GM12878 (cell line): ENCODE data around the gene HBB. TPM values are rescaled to one million over a fixed set of nuclear protein-coding genes. Genes with fewer than 3 reads are reported as not detected.

ENCODE experiments used
- ATAC-seq: fragments of 200-7000 bp; cut with Tn5 transposase; 3 replicates; pipeline ENCODE4 v1.9.1; 2020; ENCODE audit warnings: mild to moderate bottlenecking, moderate library complexity
- BruUV-seq: library from RNA; stranded (reverse); fragments of 400-500 nt; replicated peaks from 2 replicates; lab custom pipeline; 2021; lab: Mats Ljungman, UMichigan
- CTCF ChIA-PET: fragments of 300-600 bp; sonication (Branson Sonifier 250); formaldehyde crosslinking; extraction: SDS; loops from one replicate; lab custom pipeline; 2021; ENCODE audit warnings: inconsistent platforms; lab: Yijun Ruan, JAX
- POLR2A ChIA-PET: fragments of 350-600 bp; formaldehyde crosslinking; extraction: SDS; loops from one replicate; lab custom pipeline; 2021; ENCODE audit warnings: inconsistent platforms; lab: Charles Lee
- RAD21 ChIA-PET: fragments of 300-600 bp; sonication (Branson Sonifier 250); formaldehyde crosslinking; loops from one replicate; lab custom pipeline; 2023; ENCODE audit warnings: antibody characterized with exemption; ENCODE audit not compliant: unreplicated experiment; lab: Charles Lee
- SMC1A ChIA-PET: fragments of 300-600 bp; sonication (Branson Sonifier 250); formaldehyde crosslinking; loops from one replicate; lab custom pipeline; 2023; ENCODE audit not compliant: unreplicated experiment, uncharacterized antibody; lab: Charles Lee
- DNase-seq: peaks from one replicate; pipeline ENCODE4 v3.0.0-alpha.2; 2011; ENCODE audit warnings: low read depth, low spot score
- FAIRE-seq: peaks from 3 replicates; lab custom pipeline; 2011; peaks lifted over from hg19 to GRCh38; lab: Jason Lieb, UNC
- H2AFZ ChIP-seq: 2 replicates; pipeline ENCODE4 v1.6.0; 2011; ENCODE audit warnings: low read depth, low read length, control low read depth; ENCODE audit not compliant: control insufficient read depth
- H3K27ac ChIP-seq: 2 replicates; pipeline ENCODE4 v1.5.1; 2011; ENCODE audit warnings: control low read depth; ENCODE audit not compliant: control insufficient read depth, insufficient read depth
- H3K27me3 ChIP-seq, 2 experiments: replicated peaks in 1 of 2; 2 replicates each; pipeline versions ENCODE4 v1.6.0 to v1.6.1; 2011; ENCODE audit warnings: low read length in 1 of 2; ENCODE audit not compliant: control insufficient read depth in 2 of 2, insufficient read depth in 2 of 2
- H3K36me3 ChIP-seq, 2 experiments: 2 replicates each; pipeline ENCODE4 v1.5.1; 2011; ENCODE audit warnings: low read length in 1 of 2; ENCODE audit not compliant: control insufficient read depth in 2 of 2, insufficient read depth in 2 of 2
- H3K4me1 ChIP-seq: 2 replicates; pipeline ENCODE4 v1.6.1; 2011; ENCODE audit warnings: mild to moderate bottlenecking, low read length, moderate library complexity, mixed read lengths; ENCODE audit not compliant: control insufficient read depth, insufficient read depth
- H3K4me2 ChIP-seq: 2 replicates; pipeline ENCODE4 v1.6.0; 2011; ENCODE audit warnings: control low read depth; ENCODE audit not compliant: control insufficient read depth, insufficient read depth
- H3K4me3 ChIP-seq: fragments of 200-600 bp; sonication (generic); 2 replicates; pipeline ENCODE4 v1.5.1; 2016
- H3K79me2 ChIP-seq: 2 replicates; pipeline ENCODE4 v1.6.0; 2011; ENCODE audit warnings: low read length; ENCODE audit not compliant: control insufficient read depth, insufficient read depth
- H3K9ac ChIP-seq: 2 replicates; pipeline ENCODE4 v1.8.0; 2011; ENCODE audit warnings: low read length, control low read depth, mixed read lengths; ENCODE audit not compliant: control insufficient read depth, insufficient read depth
- H3K9me3 ChIP-seq: replicated peaks from 3 replicates; pipeline ENCODE4 v1.5.1; 2011; ENCODE audit warnings: mild to moderate bottlenecking, low read length; ENCODE audit not compliant: control insufficient read depth, insufficient read depth
- H4K20me1 ChIP-seq: 2 replicates; pipeline ENCODE4 v1.6.0; 2011; ENCODE audit not compliant: control insufficient read depth, insufficient read depth
- ELK1 ChIP-seq: IDR thresholded peaks from 2 replicates; pipeline ENCODE4 v1.6.1; 2012; ENCODE audit warnings: low read depth, low read length, improper control_type of control experiment
- EZH2 ChIP-seq: IDR thresholded peaks from 2 replicates; pipeline ENCODE4 v1.6.1; 2012; ENCODE audit warnings: low read depth, mild to moderate bottlenecking, control low read depth, inconsistent platforms, low read length, borderline replicate concordance; ENCODE audit not compliant: control insufficient read depth
- KDM1A ChIP-seq: fragments of 200-600 bp; sonication (generic); IDR thresholded peaks from 2 replicates; pipeline ENCODE4 v1.6.1; 2016; ENCODE audit warnings: borderline replicate concordance
- KLF5 ChIP-seq: fragments of 450-650 bp; IDR thresholded peaks from 2 replicates; pipeline ENCODE4 v1.6.1; 2014; ENCODE audit warnings: mild to moderate bottlenecking; ENCODE audit not compliant: partially characterized antibody
- PAX5 ChIP-seq: IDR thresholded peaks from 2 replicates; pipeline ENCODE4 v1.6.1; 2011; ENCODE audit warnings: low read depth, low read length, borderline replicate concordance
- POLR2AphosphoS2 ChIP-seq: IDR thresholded peaks from 2 replicates; pipeline ENCODE4 v1.6.1; 2011; ENCODE audit warnings: low read depth, mild to moderate bottlenecking, low read length, improper control_type of control experiment, moderate library complexity
- RFX5 ChIP-seq: IDR thresholded peaks from 2 replicates; pipeline ENCODE4 v1.6.1; 2011; ENCODE audit warnings: low read depth, low read length, improper control_type of control experiment
- SMARCA5 ChIP-seq: fragments of 450-650 bp; IDR thresholded peaks from 2 replicates; pipeline ENCODE4 v1.6.1; 2017; ENCODE audit warnings: mild to moderate bottlenecking
- SUPT20H ChIP-seq: IDR thresholded peaks from 2 replicates; pipeline ENCODE4 v1.6.1; 2011; ENCODE audit warnings: low read depth, mild to moderate bottlenecking, low read length, moderate library complexity, borderline replicate concordance; ENCODE audit not compliant: control insufficient read depth
- TBL1XR1 ChIP-seq: IDR thresholded peaks from 2 replicates; pipeline ENCODE4 v1.6.1; 2012; ENCODE audit warnings: low read depth, low read length, improper control_type of control experiment
- YY1 ChIP-seq: IDR thresholded peaks from 2 replicates; pipeline ENCODE4 v1.6.1; 2011; ENCODE audit warnings: low read depth, mild to moderate bottlenecking, low read length
- ZBTB40 ChIP-seq: fragments of 450-650 bp; IDR thresholded peaks from 2 replicates; pipeline ENCODE4 v1.6.1; 2016; ENCODE audit warnings: mild to moderate bottlenecking, moderate library complexity, borderline replicate concordance
- WGBS: methylation state at CpG from one replicate; pipeline ENCODE4 v1.1.6; 2016; ENCODE audit warnings: low lambda C conversion rate; ENCODE audit not compliant: insufficient replicate concordance, insufficient coverage; ENCODE audit errors: missing lambda C conversion rate; 5-methylcytosine and 5-hydroxymethylcytosine counted together
- in situ Hi-C: fragments of 300-500 bp; cut with MboI; formaldehyde crosslinking; loops from 9 replicates; pipeline ENCODE4 v1.14.3; 2018; ENCODE audit warnings: mixed read lengths
- intact Hi-C: fragments of 100-400 bp; cut with micrococcal nuclease; formaldehyde crosslinking; loops from one replicate; pipeline ENCODE4 v1.14.2; 2022; ENCODE audit not compliant: unreplicated experiment
- polyA plus RNA-seq, 11 experiments: library from polyadenylated mRNA; depleted of rRNA in 4 of 11; unstranded in 6 of 11; stranded (reverse) in 5 of 11; fragments of >200 nt; fragmentation: Nextera tagmentation in 4 of 11; fragmentation: Illumina TruSeq in 1 of 11; extraction: Ambion mirVana in 4 of 11; extraction: Trizol in 1 of 11; gene quantifications; 1 replicate in 1 of 11; 2 replicates in 10 of 11; pipeline versions ENCODE4 v1.2.1 to v1.2.3, GENCODE V29; 2011 to 2016; ENCODE audit warnings: inconsistent platforms in 2 of 11, missing spikeins in 2 of 11, low read depth in 1 of 11
- total RNA-seq, 4 experiments: library from RNA; depleted of rRNA in 3 of 4; stranded (reverse); fragments of >200 nt in 3 of 4; fragmentation: Illumina TruSeq in 1 of 4; extraction: Trizol in 1 of 4; gene quantifications; 2 replicates each; pipeline versions ENCODE4 v1.2.1 to v1.2.3, GENCODE V29; 2013 to 2021
- TF ChIP-seq, protein P1 (sequence below): IDR thresholded peaks from 2 replicates; pipeline ENCODE4 v1.6.1; 2011; ENCODE audit warnings: low read depth, mild to moderate bottlenecking, low read length, moderate library complexity, borderline replicate concordance; ENCODE audit errors: extremely low read depth

Gene HBB
- total and polyA plus RNA-seq, 10 of the 15 experiments (the other 5 are each of a cell fraction or from before 2014, with no cell fraction given) = 0.36 TPM; not detected in 9

- Histone ChIP-seq H3K4me1 (no peaks in the 10 kb centered on the region), H3K4me3 (no peak overlapping the region), H3K9ac (no peak overlapping the region), H3K4me2 (no peak overlapping the region), H3K27ac (no peak overlapping the region), H4K20me1 (no peaks in the 10 kb centered on the region), H2AFZ (no peak overlapping the region), H3K9me3 (no peaks in the 10 kb centered on the region), H3K27me3 (no peaks in the 10 kb centered on the region), H3K36me3 (no peaks in the 10 kb centered on the region), H3K79me2 (no peaks in the 10 kb centered on the region)
- intact Hi-C loops = no loop called here
- ChIA-PET POLR2A (no interaction called here), SMC1A (interaction anchor here (1.2 kb wide), 1 partner anchor 9 kb away, joined by 3 read pairs; no protein-coding TSS in a partner anchor), CTCF (no interaction called here), RAD21 (no interaction called here)
- DNase-seq = no peak
- WGBS = 29% methylated on average over 7 of the region's 7 CpGs
- no peak for FAIRE-seq
- no TSS peak for BruUV-seq
- in situ Hi-C loops = no loop called here
- no peak for ATAC-seq
- TF ChIP-seq SUPT20H (no peak), ELK1 (no peak), YY1 (no peak), EZH2 (no peak), SMARCA5 (no peak), TBL1XR1 (no peak), KLF5 (no peak), KDM1A (no peak), ZBTB40 (no peak), RFX5 (no peak), POLR2AphosphoS2 (no peak), PAX5 (no peak)
- TF ChIP-seq, protein P1, sequence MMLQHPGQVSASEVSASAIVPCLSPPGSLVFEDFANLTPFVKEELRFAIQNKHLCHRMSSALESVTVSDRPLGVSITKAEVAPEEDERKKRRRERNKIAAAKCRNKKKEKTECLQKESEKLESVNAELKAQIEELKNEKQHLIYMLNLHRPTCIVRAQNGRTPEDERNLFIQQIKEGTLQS = no peak
Observed at GRCh38 chr11:5258543-5259262, 31.8 kb upstream of the HBB start.
